HUES48 (cell line): ENCODE measurements around the gene C2CD3.

ENCODE experiments used
- H3K27ac ChIP-seq: one replicate; pipeline ENCODE4 v1.7.0; 2013; ENCODE audit warnings: low read depth, low read length, inconsistent platforms
- H3K27me3 ChIP-seq: 2 replicates; pipeline ENCODE4 v1.6.1; 2013; ENCODE audit warnings: mild to moderate bottlenecking, low read length; ENCODE audit not compliant: control insufficient read depth, insufficient read depth
- H3K36me3 ChIP-seq: 2 replicates; pipeline ENCODE4 v1.6.1; 2013; ENCODE audit warnings: low read length; ENCODE audit not compliant: control insufficient read depth, insufficient read depth
- H3K4me1 ChIP-seq: 2 replicates; pipeline ENCODE4 v1.6.1; 2013; ENCODE audit warnings: mild to moderate bottlenecking, low read length; ENCODE audit not compliant: control insufficient read depth, insufficient read depth
- H3K4me3 ChIP-seq: 2 replicates; pipeline ENCODE4 v1.5.1; 2013; ENCODE audit warnings: mild to moderate bottlenecking, low read depth, low read length
- H3K9ac ChIP-seq: 2 replicates; pipeline ENCODE4 v1.6.1; 2013; ENCODE audit warnings: mild to moderate bottlenecking, low read depth, low read length, moderate library complexity
- H3K9me3 ChIP-seq: 2 replicates; pipeline ENCODE4 v1.6.1; 2013; ENCODE audit warnings: low read length; ENCODE audit not compliant: control insufficient read depth, insufficient read depth

C2CD3 gene

DNA sequence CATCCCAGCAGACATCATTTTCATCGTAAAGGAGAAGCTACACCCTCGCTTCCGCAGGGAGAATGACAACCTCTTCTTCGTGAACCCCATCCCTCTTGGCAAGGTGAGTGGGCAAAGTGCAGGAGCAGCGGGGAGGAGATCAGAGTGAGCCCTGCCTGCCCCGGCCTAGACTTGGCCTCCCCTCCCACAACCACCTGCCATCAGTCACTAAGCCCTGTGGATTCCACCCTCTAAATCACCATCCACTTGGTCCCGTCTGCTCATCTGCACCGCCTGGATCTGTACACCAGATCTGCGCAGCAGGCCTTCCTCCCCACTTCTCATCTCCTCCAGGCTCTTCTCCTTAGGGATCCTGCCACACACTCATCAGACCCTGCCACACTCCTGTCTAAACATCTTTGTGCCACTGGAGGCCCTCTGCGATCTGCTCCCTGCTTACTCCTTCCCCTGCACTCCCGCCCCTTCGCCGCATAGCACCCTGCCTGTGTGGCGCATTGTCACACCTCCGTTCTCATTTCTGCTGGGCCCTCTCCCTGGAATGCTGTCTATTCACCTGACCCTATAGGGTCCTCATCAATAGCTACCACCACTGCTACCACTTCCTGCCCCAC is 202.3 kb downstream of the C2CD3 start:
- H3K9ac ChIP-seq = no peak overlapping the region
- no peaks in the 10 kb centered on the region for H3K4me1 ChIP-seq
- H3K9me3 ChIP-seq = no peaks in the 10 kb centered on the region
- H3K27me3 ChIP-seq = no peaks in the 10 kb centered on the region
- H3K36me3 ChIP-seq = no peaks in the 10 kb centered on the region
- no peak overlapping the region for H3K4me3 ChIP-seq
- no peak overlapping the region for H3K27ac ChIP-seq

DNA sequence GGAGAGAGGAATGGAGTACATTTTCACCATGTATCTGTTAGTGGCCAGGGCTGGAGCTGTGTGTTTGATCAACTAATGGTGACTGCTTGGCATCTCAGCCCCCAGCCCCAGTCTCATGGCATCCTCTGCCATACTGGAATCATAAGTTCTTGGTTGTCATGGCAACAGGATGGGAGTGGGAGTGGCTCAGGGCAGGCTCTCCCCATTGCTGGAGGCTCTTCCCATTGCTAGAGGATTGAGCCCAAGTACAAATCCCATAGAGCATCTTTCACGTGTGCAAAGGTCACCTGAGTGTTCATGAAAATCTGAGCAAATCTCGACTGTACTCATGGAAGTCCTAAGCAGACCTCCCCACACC is 205.1 kb downstream of the C2CD3 start:
- Histone ChIP-seq H3K9ac (no peak overlapping the region), H3K27ac (no peak overlapping the region), H3K4me1 (no peaks in the 10 kb centered on the region)

DNA sequence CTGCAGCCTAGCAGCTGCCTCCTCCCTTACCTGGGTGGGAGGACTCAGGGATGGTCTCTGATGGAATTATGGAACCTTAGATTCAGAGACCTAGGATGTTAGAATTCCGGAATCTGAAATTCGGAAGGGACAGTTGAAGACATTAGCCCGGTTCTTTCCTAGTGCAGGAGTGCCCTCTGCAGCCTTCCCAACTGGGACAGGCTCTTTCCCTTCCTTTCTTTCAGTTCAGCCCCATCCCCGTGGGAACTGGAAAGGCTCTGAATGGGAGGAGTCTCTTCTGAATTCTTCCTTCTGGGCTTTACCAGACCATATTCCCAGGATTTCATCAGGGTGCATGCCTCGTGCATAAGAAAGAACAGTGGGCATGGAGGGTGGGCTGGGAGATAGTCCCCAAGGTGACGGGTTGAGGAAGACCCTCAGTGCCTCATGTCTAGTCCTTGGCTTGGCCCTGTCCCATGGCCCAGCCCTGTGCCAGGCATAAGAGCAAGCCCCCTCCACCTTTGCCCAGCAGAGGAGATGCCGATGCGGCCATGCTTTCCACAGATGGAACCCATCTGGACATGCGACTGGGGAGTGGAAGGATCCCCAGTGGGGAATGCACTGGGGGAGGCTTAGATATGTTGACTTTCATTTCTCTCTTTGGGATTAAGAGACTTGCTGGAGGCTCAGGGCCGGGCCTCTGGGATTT is 205.6 kb downstream of the C2CD3 start:
- no peaks in the 10 kb centered on the region for H3K9me3 ChIP-seq
- no peak overlapping the region for H3K4me3 ChIP-seq
- H3K4me1 ChIP-seq = no peaks in the 10 kb centered on the region
- H3K27ac ChIP-seq = no peak overlapping the region
- no peak overlapping the region for H3K9ac ChIP-seq
- H3K36me3 ChIP-seq = no peaks in the 10 kb centered on the region
- H3K27me3 ChIP-seq = no peaks in the 10 kb centered on the region

More for the DNA sequence above, 205.1 kb downstream of the C2CD3 start:
- Histone ChIP-seq H3K27me3 (no peaks in the 10 kb centered on the region), H3K36me3 (no peaks in the 10 kb centered on the region), H3K9me3 (no peaks in the 10 kb centered on the region), H3K4me3 (no peak overlapping the region)

DNA sequence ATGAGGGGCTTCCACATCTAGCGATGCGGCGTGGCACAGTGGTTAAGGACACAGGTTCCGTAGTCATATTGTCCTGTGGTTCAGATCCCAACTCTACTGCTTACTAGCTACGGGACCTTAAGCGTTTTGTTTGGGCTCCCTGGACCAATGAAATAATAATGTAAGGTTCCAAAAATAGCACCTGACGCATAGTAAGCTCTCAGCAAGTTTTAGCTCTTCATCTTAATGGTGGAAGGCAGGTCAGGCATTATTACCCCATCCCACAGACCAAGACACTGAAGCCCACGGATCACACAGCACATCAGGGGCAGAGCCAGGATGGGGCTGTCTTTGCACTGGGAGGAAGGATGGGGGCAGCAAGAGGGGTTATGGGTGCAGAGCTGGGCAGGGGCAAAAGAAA is 206.9 kb downstream of the C2CD3 start:
- no peaks in the 10 kb centered on the region for H3K36me3 ChIP-seq
- no peak overlapping the region for H3K27ac ChIP-seq
- no peaks in the 10 kb centered on the region for H3K4me1 ChIP-seq
- no peak overlapping the region for H3K9ac ChIP-seq
- no peaks in the 10 kb centered on the region for H3K9me3 ChIP-seq
- H3K27me3 ChIP-seq = no peaks in the 10 kb centered on the region
- H3K4me3 ChIP-seq = no peak overlapping the region
